ENCODE measurements around the gene MX1.

The MX1 gene

GRCh38 chr21:41449613-41450012, 23.6 kb downstream of the MX1 start:
- Histone ChIP-seq H3F3A (ENCODE audit: control insufficient read depth, insufficient read depth) (no peaks in the 10 kb centered on the region), H3K4me2 (ENCODE audit: low read length) (no peak overlapping the region), H3K9me3 (ENCODE audit: control insufficient read depth, insufficient read depth, low read length) (no peaks in the 10 kb centered on the region), H3K9me2 (replicated peaks; ENCODE audit: control insufficient read depth, low read length) (no peaks in the 10 kb centered on the region), H3K27ac (ENCODE audit: low read depth, low read length) (no peak overlapping the region), H3K79me2 (ENCODE audit: control insufficient read depth, low read length) (no peaks in the 10 kb centered on the region), H3K4me3 (ENCODE audit: low read length) (no peak overlapping the region), H3K27me3 (ENCODE audit: control insufficient read depth, low read length) (no peaks in the 10 kb centered on the region), H4K20me1 (ENCODE audit: control insufficient read depth, insufficient read depth, low read depth, low read length) (no peaks in the 10 kb centered on the region), H3K4me1 (ENCODE audit: control insufficient read depth, low read length) (no peaks in the 10 kb centered on the region), H3K36me3 (ENCODE audit: control insufficient read depth, low read length) (no peaks in the 10 kb centered on the region)
- no peak for TF ChIP-seq EZH2phosphoT487 (IDR thresholded peaks at IDR 0.05; ENCODE audit: borderline replicate concordance, low read length)

- no peaks in the 10 kb centered on the region for H3K4me1 ChIP-seq (ENCODE audit: control insufficient read depth, low read length)
- no peaks in the 10 kb centered on the region for H3K36me3 ChIP-seq (ENCODE audit: control insufficient read depth, low read length)
- no peaks in the 10 kb centered on the region for H3K27me3 ChIP-seq (ENCODE audit: control insufficient read depth, low read length)
- H3K79me2 ChIP-seq (ENCODE audit: control insufficient read depth, low read length): no peaks in the 10 kb centered on the region
- no peaks in the 10 kb centered on the region for H3K9me2 ChIP-seq (replicated peaks; ENCODE audit: control insufficient read depth, low read length)
- no peak overlapping the region for H3K27ac ChIP-seq (ENCODE audit: low read depth, low read length)
- no peak overlapping the region for H3K4me3 ChIP-seq (ENCODE audit: low read length)
- no peaks in the 10 kb centered on the region for H4K20me1 ChIP-seq (ENCODE audit: control insufficient read depth, insufficient read depth, low read depth, low read length)
- no peak for TF ChIP-seq CTCF (IDR thresholded peaks at IDR 0.05; ENCODE audit: low read depth, low read length, poor library complexity, severe bottlenecking)
- no peak for TF ChIP-seq EZH2phosphoT487 (IDR thresholded peaks at IDR 0.05; ENCODE audit: borderline replicate concordance, low read length)
- H3K4me2 ChIP-seq (ENCODE audit: low read length): no peak overlapping the region
- no peaks in the 10 kb centered on the region for H3K9me3 ChIP-seq (ENCODE audit: control insufficient read depth, insufficient read depth, low read length)
- H3F3A ChIP-seq (ENCODE audit: control insufficient read depth, insufficient read depth): no peaks in the 10 kb centered on the region
These were observed 26.0 kb downstream of the MX1 start for GRCh38 chr21:41451753-41452676.

- Histone ChIP-seq H3K9me2 (replicated peaks; ENCODE audit: control insufficient read depth, low read length) (no peaks in the 10 kb centered on the region), H3K36me3 (ENCODE audit: control insufficient read depth, low read length) (no peaks in the 10 kb centered on the region), H3K4me2 (ENCODE audit: low read length) (no peak overlapping the region), H3K9me3 (ENCODE audit: control insufficient read depth, insufficient read depth, low read length) (no peaks in the 10 kb centered on the region), H3K79me2 (ENCODE audit: control insufficient read depth, low read length) (no peaks in the 10 kb centered on the region), H4K20me1 (ENCODE audit: control insufficient read depth, insufficient read depth, low read depth, low read length) (no peaks in the 10 kb centered on the region), H3F3A (ENCODE audit: control insufficient read depth, insufficient read depth) (no peaks in the 10 kb centered on the region), H3K27me3 (ENCODE audit: control insufficient read depth, low read length) (no peaks in the 10 kb centered on the region), H3K4me1 (ENCODE audit: control insufficient read depth, low read length) (no peaks in the 10 kb centered on the region), H3K4me3 (ENCODE audit: low read length) (no peak overlapping the region), H3K27ac (ENCODE audit: low read depth, low read length) (no peak overlapping the region)
- TF ChIP-seq CTCF (IDR thresholded peaks at IDR 0.05; ENCODE audit: low read depth, low read length, poor library complexity, severe bottlenecking): no peak
- TF ChIP-seq EZH2phosphoT487 (IDR thresholded peaks at IDR 0.05; ENCODE audit: borderline replicate concordance, low read length): no peak
These were observed 27.2 kb downstream of the MX1 start for GRCh38 chr21:41453198-41453597.

GRCh38 chr21:41453761-41454160, 27.7 kb downstream of the MX1 start:
- no peak overlapping the region for H3K27ac ChIP-seq (ENCODE audit: low read depth, low read length)
- H3K9me2 ChIP-seq (replicated peaks; ENCODE audit: control insufficient read depth, low read length): no peaks in the 10 kb centered on the region
- H3K4me2 ChIP-seq (ENCODE audit: low read length): no peak overlapping the region
- no peaks in the 10 kb centered on the region for H3F3A ChIP-seq (ENCODE audit: control insufficient read depth, insufficient read depth)
- no peak overlapping the region for H3K4me3 ChIP-seq (ENCODE audit: low read length)
- no peaks in the 10 kb centered on the region for H3K4me1 ChIP-seq (ENCODE audit: control insufficient read depth, low read length)
- no peaks in the 10 kb centered on the region for H3K79me2 ChIP-seq (ENCODE audit: control insufficient read depth, low read length)
- no peaks in the 10 kb centered on the region for H3K36me3 ChIP-seq (ENCODE audit: control insufficient read depth, low read length)
- TF ChIP-seq CTCF (IDR thresholded peaks at IDR 0.05; ENCODE audit: low read depth, low read length, poor library complexity, severe bottlenecking): no peak
- H3K9me3 ChIP-seq (ENCODE audit: control insufficient read depth, insufficient read depth, low read length): no peaks in the 10 kb centered on the region
- no peaks in the 10 kb centered on the region for H4K20me1 ChIP-seq (ENCODE audit: control insufficient read depth, insufficient read depth, low read depth, low read length)
- H3K27me3 ChIP-seq (ENCODE audit: control insufficient read depth, low read length): no peaks in the 10 kb centered on the region

Data from DOHH2 (cell line).